ENCODE measurements around the gene CYP2U1.

CYP2U1 gene

DNA sequence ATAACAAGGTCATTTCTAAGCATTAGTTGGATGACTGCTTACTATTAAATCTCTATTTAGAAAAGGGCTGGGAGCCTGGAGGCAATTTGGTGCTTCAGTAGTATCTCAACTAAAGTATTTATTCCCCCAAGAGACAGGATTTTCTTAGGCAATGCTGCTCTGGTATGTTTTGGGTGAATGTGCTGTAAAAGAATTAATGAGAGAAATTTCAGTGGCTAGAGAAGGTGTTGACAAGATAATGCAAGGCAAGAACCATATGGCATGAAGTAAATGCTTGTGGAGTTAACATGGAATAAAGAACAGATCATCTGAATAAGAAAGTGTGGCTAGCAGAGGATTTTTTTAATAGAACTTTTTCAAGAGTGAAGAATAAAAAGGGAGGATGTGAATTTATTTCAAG, 3.9 kb downstream of the CYP2U1 start:
- no peak overlapping the region for H3K4me3 ChIP-seq (ENCODE audit: low read depth, low read length)
- TF ChIP-seq, protein P1, sequence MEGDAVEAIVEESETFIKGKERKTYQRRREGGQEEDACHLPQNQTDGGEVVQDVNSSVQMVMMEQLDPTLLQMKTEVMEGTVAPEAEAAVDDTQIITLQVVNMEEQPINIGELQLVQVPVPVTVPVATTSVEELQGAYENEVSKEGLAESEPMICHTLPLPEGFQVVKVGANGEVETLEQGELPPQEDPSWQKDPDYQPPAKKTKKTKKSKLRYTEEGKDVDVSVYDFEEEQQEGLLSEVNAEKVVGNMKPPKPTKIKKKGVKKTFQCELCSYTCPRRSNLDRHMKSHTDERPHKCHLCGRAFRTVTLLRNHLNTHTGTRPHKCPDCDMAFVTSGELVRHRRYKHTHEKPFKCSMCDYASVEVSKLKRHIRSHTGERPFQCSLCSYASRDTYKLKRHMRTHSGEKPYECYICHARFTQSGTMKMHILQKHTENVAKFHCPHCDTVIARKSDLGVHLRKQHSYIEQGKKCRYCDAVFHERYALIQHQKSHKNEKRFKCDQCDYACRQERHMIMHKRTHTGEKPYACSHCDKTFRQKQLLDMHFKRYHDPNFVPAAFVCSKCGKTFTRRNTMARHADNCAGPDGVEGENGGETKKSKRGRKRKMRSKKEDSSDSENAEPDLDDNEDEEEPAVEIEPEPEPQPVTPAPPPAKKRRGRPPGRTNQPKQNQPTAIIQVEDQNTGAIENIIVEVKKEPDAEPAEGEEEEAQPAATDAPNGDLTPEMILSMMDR (IDR thresholded peaks at IDR 0.05; ENCODE audit: low read depth, low read length, missing control alignments), result no peak
- in situ Hi-C loops (cut with HindIII; ENCODE audit: low sequenced_read_pairs), result no loop called here
- no peak for DNase-seq (ENCODE audit: low read depth)

DNA sequence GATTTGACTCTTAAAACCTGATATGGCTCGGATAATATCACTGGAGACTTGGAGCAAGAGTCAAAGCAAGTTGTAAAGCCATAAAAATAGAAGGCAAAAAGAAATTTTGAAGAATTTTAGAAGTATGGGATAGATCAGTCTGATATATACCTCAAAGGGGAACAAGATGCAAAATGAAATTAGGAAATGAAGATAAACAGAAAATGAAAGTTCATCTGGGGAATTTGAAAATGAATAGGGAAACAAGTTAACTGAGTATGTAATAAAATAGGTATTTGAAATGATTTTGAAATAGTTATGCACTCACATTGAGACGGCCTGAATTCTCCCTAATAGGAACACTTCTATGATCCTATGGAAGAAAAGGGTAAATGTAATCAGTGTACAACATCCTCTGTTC, 5.7 kb downstream of the CYP2U1 start:
- in situ Hi-C loops (cut with HindIII; ENCODE audit: low sequenced_read_pairs), result no loop called here
- TF ChIP-seq, protein P1 (IDR thresholded peaks at IDR 0.05; ENCODE audit: low read depth, low read length, missing control alignments), result no peak
- no peak overlapping the region for H3K4me3 ChIP-seq (ENCODE audit: low read depth, low read length)
- no peak for DNase-seq (ENCODE audit: low read depth)

DNA sequence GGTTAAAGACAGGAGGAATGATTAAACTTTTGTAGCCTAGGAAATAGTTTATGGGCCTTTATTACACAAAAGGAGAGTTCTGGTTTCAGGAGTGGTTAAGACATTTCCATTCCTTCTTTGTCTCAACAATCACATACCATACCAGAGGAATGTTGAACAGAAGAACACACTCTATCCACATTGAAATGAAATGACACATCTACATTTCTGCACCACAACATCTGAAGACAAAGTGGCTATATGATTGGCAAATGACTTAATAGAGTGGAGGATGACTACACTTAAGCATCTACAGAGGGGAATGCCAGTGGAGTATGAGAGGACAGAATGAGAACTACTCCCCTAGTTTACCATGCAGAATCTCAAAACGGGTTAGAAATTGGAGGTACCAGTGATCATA, 8.0 kb downstream of the CYP2U1 start:
- no peak for DNase-seq (ENCODE audit: low read depth)
- TF ChIP-seq, protein P1 (IDR thresholded peaks at IDR 0.05; ENCODE audit: low read depth, low read length, missing control alignments), result no peak
- no peak overlapping the region for H3K4me3 ChIP-seq (ENCODE audit: low read depth, low read length)
- in situ Hi-C loops (cut with HindIII; ENCODE audit: low sequenced_read_pairs), result no loop called here

DNA sequence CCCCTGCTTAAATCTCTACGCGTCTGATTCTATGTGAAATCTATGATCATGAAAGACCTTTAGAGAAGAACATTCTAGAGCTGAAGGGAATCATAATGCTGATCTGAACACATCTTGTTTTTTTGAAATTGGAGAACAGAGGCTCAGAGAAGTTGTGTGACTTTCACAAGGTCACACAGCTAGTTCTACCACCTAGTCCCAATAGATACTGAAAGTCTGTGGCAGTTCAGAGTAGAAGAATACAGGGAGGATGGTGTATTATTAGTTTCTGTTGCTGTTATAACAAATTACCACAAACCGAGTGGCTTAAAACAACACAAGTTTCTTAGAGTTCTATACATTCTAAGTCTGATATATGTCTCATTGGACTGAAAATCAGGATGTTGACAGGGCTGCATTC, 14.5 kb downstream of the CYP2U1 start:
- no peak overlapping the region for H3K4me3 ChIP-seq (ENCODE audit: low read depth, low read length)
- TF ChIP-seq, protein P1 (IDR thresholded peaks at IDR 0.05; ENCODE audit: low read depth, low read length, missing control alignments), result no peak
- no peak for DNase-seq (ENCODE audit: low read depth)
- in situ Hi-C loops (cut with HindIII; ENCODE audit: low sequenced_read_pairs), result no loop called here

DNA sequence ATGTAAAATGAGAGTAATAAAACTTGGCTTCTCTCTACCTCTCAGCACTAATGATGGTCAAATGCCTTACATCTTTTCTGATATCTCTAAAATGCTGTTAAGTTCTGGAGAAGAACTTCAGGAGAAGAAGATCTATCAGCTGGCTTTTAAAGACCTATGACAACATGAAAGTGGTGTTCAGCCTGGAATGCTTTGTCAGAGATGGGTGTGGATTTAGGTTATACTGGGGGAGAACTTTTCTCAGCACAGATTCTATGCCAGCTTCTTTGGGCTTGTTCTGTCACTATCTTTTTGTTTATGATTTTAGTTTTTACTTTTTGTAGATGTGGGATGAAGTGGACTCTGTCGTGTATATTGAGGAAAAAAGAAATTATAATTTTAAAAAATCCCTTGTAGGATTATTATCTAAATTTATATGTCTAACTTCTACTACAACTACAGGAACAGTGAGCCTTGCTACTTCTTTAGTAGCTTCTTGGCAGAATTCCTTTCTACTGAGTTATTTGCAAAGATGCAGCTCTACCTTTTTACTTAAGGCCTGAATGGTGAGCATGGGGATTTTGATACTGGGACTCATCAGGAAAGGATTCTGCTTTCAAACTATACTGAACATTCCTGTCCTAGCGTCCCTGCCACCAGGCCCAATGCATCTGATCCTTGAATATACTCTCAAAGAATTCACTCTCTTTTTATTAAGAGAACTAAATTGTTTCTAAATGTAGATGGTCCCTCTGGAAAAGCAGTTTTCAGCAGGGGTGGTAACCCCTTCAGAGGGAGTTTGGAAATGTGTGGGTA, 19.6 kb downstream of the CYP2U1 start:
- no peak overlapping the region for H3K4me3 ChIP-seq (ENCODE audit: low read depth, low read length)
- no peak for DNase-seq (ENCODE audit: low read depth)
- in situ Hi-C loops (cut with HindIII; ENCODE audit: low sequenced_read_pairs), result no loop called here
- TF ChIP-seq, protein P1 (IDR thresholded peaks at IDR 0.05; ENCODE audit: low read depth, low read length, missing control alignments), result no peak

DNA sequence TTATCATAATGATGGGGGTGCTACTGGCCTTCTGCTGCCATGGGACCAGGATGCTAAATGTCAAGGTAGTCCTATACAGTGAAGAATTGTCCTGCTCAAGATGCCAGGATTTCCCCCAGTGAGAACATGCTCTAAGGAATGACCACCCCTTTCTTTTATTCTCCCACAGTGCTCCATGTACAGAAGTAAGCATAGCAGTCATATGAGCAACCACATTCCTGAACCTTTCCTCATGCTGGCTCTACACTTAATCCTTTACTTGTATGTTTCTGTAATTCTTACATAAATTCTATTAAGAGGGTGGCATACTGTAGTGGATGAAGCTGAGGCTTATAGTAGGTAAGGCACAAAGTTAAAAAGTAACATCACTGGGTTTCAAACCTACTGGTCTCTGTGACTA, 20.2 kb downstream of the CYP2U1 start:
- in situ Hi-C loops (cut with HindIII; ENCODE audit: low sequenced_read_pairs), result no loop called here
- no peak overlapping the region for H3K4me3 ChIP-seq (ENCODE audit: low read depth, low read length)
- TF ChIP-seq, protein P1 (IDR thresholded peaks at IDR 0.05; ENCODE audit: low read depth, low read length, missing control alignments), result no peak
- no peak for DNase-seq (ENCODE audit: low read depth)
